Rectal smooth muscle tissue (tissue), 1 donor: ENCODE results near the gene CYP26B1.

Experiments used
- H3K27ac ChIP-seq: one replicate; pipeline ENCODE4 v1.7.0; 2013; ENCODE audit warnings: low read depth, low read length, inconsistent platforms
- H3K27me3 ChIP-seq: one replicate; pipeline ENCODE4 v1.7.0; 2013; ENCODE audit warnings: low read length; ENCODE audit not compliant: control insufficient read depth, insufficient read depth
- H3K36me3 ChIP-seq: one replicate; pipeline ENCODE4 v1.7.0; 2013; ENCODE audit warnings: low read length; ENCODE audit not compliant: control insufficient read depth, insufficient read depth
- H3K4me1 ChIP-seq: one replicate; pipeline ENCODE4 v1.7.0; 2013; ENCODE audit warnings: low read length; ENCODE audit not compliant: control insufficient read depth, insufficient read depth
- H3K4me3 ChIP-seq: one replicate; pipeline ENCODE4 v1.7.0; 2013; ENCODE audit warnings: low read length
- H3K9ac ChIP-seq: one replicate; pipeline ENCODE4 v1.7.0; 2013; ENCODE audit warnings: low read length

Gene CYP26B1

DNA sequence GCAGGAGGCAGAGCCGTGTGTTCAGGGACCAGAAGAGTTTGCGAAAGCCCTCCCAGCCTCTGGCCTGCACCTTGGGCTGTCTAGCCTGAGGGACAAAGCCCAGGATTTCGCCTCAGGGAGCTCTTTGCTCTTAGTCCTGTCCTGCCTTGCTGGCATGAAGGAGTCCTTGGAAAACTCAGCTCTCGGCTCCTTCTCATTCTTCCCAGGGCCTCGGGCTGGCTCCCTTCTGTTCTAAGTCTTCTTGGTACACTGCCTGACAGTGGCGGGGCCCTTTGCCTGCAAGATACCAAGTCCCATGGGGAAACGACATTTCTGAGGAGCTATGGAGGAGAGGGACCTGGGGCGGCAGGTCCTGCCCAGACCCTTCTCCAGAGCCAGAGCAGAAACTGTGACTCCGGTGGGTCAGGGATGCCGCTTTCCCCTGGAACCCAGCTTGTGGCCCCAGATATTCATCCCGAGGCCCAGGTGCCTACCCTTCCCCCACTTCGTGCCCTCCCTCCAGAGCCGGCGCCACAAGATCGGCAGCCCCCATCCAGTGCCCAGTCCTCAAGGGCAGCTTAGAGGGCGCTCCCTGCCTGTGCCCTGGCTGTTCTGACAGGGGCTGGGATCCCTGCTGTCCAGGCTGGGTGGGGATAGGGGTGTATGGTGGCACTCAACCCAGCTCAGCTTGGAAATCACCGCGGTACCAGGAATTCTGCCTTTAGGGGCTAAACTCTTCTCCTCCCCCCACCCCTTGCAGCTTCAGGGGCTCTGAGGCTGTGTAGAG is 5.5 kb upstream of the CYP26B1 start:
- Histone ChIP-seq H3K9ac (no peak overlapping the region), H3K4me3 (no peak overlapping the region), H3K4me1 (peaks cover 10% of the 10 kb centered on the region), H3K27me3 (peaks cover 8% of the 10 kb centered on the region), H3K27ac (no peak overlapping the region), H3K36me3 (no peaks in the 10 kb centered on the region)

DNA sequence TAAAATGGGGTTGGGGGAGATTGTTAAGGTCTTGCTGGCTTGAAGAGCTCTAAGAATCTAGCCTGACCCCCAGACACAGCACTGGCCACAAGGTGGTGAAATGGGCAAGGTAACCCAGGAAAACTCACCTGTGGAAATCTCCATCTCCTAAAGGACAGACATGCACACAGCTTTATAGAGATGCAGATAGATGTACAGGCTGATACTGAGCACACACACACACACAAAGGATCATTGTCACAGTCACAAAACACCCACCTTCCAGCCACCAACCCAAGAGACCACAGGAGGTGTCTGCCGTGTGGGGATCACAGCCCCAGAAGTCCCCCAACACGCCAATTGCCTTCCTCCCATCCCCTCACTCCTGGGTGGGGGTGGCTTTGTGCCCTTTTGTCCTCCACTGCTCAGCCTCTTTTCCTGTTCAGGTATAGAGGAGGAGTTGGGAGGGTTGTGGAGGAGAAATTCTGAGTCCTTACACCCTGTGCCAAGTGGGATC is 3.2 kb upstream of the CYP26B1 start:
- no peaks in the 10 kb centered on the region for H3K36me3 ChIP-seq
- peaks cover 11% of the 10 kb centered on the region for H3K4me1 ChIP-seq
- H3K27ac ChIP-seq, result no peak overlapping the region
- no peak overlapping the region for H3K4me3 ChIP-seq
- no peak overlapping the region for H3K9ac ChIP-seq
- H3K27me3 ChIP-seq, result peaks cover 25% of the 10 kb centered on the region

- H3K27me3 ChIP-seq, result peaks cover 30% of the 10 kb centered on the region
- peak overlapping the region; percentile 84 for H3K4me3 ChIP-seq
- no peaks in the 10 kb centered on the region for H3K36me3 ChIP-seq
- H3K9ac ChIP-seq, result no peak overlapping the region
- H3K4me1 ChIP-seq, result peaks cover 13% of the 10 kb centered on the region
- H3K27ac ChIP-seq, result no peak overlapping the region
Measured at GRCh38 chr2:72150157-72150860, 2.6 kb upstream of the CYP26B1 start.

DNA sequence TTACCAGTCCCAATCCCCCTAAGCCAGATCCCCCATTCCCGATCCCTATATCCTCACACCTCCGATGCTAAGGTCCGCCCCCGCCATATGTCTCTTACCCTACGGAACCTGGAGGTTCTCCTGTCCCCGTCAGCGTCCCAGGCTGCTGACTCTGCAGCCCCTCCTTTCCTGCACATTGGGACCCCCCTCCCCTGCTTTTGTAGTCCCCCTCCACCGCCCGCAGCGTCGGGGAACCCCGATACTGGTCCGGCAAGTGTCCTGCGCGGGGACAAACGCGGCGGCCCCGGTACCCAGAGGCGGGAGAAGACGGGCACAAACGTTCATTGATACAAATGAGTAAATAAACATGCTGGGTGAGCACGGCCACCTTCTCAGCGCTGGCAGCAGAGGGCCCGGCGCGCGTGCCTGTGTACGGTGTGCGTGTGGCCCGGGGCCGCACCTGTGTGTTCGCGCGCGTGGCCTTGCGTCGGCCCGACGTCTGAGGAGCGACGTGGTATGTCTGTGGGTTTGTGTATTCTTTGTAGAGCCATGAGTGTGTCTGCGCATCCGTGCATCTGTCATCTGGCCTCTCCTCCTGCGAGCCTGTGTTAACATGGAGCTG is 2.0 kb upstream of the CYP26B1 start:
- Histone ChIP-seq H3K4me1 (peaks cover 13% of the 10 kb centered on the region), H3K4me3 (peak overlapping the region; percentile 84), H3K27me3 (peaks cover 31% of the 10 kb centered on the region), H3K36me3 (no peaks in the 10 kb centered on the region), H3K27ac (no peak overlapping the region), H3K9ac (no peak overlapping the region)

DNA sequence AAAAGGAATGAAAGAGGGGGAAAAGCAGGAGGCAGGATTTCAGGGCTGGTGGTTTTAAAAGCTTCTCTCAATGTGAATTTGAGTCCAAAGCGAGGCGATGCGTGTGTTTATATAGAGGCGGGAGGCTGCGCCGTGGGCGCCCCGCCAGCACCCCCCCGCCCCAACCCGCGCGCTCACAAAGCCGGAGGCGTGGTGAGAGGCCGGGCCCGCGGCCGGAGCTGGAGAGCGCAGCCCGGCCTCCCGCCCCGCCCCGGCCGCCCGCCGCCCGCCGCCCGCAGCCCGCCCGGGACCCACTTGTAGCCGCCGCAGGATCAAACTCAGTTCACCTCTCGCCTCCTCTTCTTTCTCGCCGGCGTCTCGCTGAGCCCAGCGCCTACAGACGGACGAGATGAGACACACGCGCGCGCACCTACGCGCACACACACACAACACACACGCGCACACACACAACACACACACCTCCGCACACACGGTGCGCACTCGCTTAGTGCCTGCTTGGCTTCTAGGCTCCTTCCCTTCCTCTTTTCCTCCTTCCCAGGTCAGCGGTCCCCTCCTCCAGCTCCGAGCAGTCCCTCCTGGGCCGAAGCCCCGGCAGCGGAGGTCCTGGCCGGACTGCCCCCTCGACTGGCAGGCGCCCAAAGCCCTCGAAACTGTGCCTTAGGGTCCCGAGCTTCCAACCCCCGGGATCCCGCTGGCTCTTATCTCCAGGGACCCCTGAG is 1.3 kb upstream of the CYP26B1 start:
- Histone ChIP-seq H3K4me3 (peak overlapping the region; percentile 84), H3K4me1 (peaks cover 13% of the 10 kb centered on the region), H3K27me3 (peaks cover 31% of the 10 kb centered on the region), H3K9ac (no peak overlapping the region), H3K27ac (no peak overlapping the region), H3K36me3 (no peaks in the 10 kb centered on the region)

GRCh38 chr2:72148003-72148836 is 558 bp upstream of the CYP26B1 start:
- H3K36me3 ChIP-seq, result no peaks in the 10 kb centered on the region
- no peak overlapping the region for H3K9ac ChIP-seq
- peaks cover 31% of the 10 kb centered on the region for H3K27me3 ChIP-seq
- H3K27ac ChIP-seq, result no peak overlapping the region
- H3K4me3 ChIP-seq, result peak overlapping the region; percentile 67
- H3K4me1 ChIP-seq, result peaks cover 13% of the 10 kb centered on the region

DNA sequence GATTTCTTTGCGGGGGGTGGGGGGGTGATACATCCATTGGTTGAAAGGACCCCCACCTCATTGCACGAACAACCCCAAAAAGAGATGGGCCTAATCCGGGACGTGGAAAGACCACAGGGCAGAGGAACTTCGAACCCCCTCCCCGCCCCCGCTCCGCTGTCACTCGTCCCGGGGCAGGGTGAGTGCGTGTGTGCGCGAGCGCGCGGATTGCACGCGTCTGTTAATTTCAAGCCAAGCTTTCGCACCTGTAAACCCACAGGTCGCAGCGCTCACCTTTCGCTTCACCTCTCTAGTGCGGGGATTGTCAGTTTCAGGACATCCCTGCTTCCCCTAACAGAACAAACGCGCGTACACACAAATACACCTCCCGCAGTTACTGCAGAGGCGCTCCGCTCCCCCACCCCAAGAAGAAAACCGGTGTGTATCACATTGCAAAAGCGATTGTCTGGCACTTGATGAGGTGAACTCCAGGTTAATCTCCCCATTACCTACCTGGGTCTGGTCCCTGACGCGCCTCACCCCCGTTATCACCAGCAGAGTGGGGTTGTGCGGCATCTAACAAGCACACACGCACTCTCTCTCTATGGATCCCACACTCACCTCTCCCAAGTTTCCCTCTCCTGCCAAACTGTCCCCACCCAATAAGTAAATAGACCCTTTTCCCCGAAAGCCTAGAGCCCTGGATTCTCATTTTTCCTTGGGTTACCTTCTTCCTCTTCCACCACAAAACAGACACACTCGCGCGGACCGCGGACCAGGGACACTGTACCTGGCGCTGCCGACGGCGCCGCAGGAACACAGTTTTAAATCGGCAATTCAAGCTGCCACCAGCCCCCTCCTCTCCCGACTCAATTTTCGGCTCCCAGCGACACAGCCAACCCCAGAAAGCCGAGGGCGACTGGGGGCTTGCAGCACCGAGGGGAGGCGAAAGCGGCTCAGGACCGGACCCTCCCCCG is 1.0 kb downstream of the CYP26B1 start:
- Histone ChIP-seq H3K9ac (no peak overlapping the region), H3K4me1 (peaks cover 16% of the 10 kb centered on the region), H3K27ac (no peak overlapping the region), H3K36me3 (no peaks in the 10 kb centered on the region), H3K4me3 (peak overlapping the region; percentile 58), H3K27me3 (peaks cover 34% of the 10 kb centered on the region)

DNA sequence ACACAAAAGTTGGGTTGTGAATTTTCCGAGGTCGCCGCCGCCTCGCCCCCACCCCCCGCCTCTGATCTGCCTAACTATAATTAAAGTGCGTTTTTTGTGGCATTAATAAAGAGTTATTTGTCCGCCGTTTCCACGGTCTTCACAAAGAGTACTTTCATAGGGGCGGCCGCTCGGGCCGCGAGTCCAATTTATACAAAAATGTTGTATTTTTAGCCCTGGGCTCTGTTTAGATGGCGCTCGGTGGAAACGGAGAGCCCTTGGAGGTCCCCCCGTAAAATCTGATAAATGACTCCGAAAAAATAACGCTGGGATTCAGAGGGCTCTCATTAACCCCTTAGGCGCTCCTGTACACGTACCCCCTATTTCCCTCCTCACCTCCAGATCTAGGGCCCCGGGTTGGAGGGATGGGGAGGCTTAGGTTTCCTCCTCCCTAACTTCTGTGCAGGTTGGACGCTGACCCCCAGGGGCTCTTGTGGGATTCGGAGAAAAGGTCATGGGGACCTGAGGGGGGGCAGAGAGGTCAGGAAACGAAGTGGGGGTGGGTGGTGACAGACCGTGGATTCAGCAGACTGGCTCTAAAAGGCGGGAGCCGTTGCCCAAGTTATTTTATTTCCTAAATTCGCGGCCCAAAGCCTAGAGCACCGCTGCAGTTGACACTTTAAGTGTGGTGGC is 1.9 kb downstream of the CYP26B1 start:
- Histone ChIP-seq H3K36me3 (no peaks in the 10 kb centered on the region), H3K4me3 (peak overlapping the region; percentile 52), H3K27ac (no peak overlapping the region), H3K9ac (no peak overlapping the region), H3K27me3 (peaks cover 34% of the 10 kb centered on the region), H3K4me1 (peaks cover 16% of the 10 kb centered on the region)

DNA sequence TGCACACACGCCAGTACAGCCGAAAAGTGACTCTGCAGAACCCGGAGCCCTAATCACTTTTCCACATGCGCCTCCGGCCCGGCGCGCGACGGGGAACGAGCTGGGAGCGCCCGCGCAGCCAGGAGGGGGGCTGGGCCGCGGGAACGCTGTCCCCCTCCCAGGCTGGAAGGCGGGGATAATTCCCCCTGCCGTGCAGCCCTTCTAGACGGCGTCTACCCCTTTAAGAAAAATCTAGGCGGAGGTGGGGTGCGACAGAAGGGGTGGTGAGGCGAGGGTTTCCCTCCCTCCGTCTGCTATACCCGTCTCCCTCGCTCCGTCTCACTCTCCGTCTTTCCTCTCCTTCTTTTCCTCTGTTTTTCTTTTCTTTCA is 2.4 kb downstream of the CYP26B1 start:
- no peak overlapping the region for H3K9ac ChIP-seq
- H3K4me3 ChIP-seq, result peak overlapping the region; percentile 52
- peaks cover 16% of the 10 kb centered on the region for H3K4me1 ChIP-seq
- no peaks in the 10 kb centered on the region for H3K36me3 ChIP-seq
- H3K27me3 ChIP-seq, result peaks cover 34% of the 10 kb centered on the region
- no peak overlapping the region for H3K27ac ChIP-seq

DNA sequence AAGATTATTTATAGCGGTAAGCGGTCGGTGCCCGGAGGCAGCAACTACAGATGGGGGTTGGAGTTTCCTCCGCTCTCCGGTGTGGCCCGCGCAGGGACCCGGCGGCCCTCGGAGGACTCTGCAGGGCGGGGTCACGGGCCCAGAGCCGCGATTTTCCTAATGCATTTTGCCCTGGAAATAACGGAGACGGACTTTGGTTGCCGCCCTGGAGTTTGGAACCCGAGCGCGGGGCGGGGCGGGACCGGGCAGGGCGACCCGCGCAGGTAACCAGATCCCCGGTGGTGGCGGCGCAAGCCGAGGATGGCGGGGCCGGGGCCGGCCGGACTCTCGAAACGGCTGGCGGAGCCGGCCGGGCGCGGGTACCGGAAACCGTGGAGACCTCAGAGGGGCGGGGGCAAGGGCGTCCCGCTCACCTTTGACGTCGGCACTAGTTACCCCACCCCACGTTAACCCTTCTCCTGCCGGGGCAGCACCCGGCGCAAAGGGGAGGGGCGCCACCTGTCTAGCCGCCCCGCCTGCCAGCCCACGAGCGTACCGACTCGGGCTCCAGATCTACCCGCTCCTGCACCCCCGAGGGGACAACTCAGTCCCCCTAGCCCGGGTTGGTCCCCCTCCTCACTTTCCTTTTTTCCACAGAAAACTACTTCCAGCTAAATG is 2.9 kb downstream of the CYP26B1 start:
- Histone ChIP-seq H3K9ac (no peak overlapping the region), H3K4me1 (peaks cover 11% of the 10 kb centered on the region)

More for the DNA sequence above, 2.9 kb downstream of the CYP26B1 start:
- H3K4me3 ChIP-seq, result peak overlapping the region; percentile 52
- H3K27me3 ChIP-seq, result peaks cover 34% of the 10 kb centered on the region
- H3K27ac ChIP-seq, result no peak overlapping the region
- no peaks in the 10 kb centered on the region for H3K36me3 ChIP-seq
